ENCODE results near the gene ARL8B. TPM values are rescaled to one million over a fixed set of nuclear protein-coding genes. Genes with fewer than 3 reads are reported as not detected.

The ARL8B gene
- total and polyA plus RNA-seq, 10 of the 15 experiments (the other 5 are each of a cell fraction or from before 2014, with no cell fraction given) = 22.0 to 80.6 (median 43.7) TPM

DNA sequence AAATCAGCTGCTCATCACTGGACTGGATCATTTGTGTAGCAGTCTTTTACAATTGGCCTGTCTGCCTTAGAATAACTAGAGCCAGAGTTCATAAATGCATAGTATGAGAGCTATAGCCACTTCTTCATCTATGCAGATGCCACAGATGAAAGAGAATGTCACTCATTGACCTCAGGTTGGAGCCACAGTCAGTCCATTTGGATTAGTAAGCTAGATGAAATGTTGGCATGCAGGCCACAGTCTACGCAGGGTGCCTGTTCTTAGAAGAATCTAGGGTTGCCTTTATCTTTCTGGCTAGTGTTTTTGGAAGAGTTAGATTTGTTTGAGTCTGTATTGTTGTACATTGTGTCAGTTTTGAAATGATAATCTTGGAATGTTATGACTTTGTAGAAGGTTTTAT, 40.0 kb downstream of the ARL8B start:
- Histone ChIP-seq H3K27ac (ENCODE audit: control insufficient read depth, insufficient read depth) (no peak overlapping the region), H3K27me3 (replicated peaks in 1 of 2; ENCODE audit: control insufficient read depth in 2 of 2, insufficient read depth in 2 of 2, low read length in 1 of 2) (no peaks in the 10 kb centered on the region), H3K79me2 (ENCODE audit: control insufficient read depth, insufficient read depth, low read length) (peaks cover 86% of the 10 kb centered on the region), H3K9ac (ENCODE audit: control insufficient read depth, insufficient read depth, low read length) (no peak overlapping the region), H2AFZ (ENCODE audit: control insufficient read depth, low read depth, low read length) (no peak overlapping the region), H3K4me1 (ENCODE audit: control insufficient read depth, insufficient read depth, low read length) (peaks cover 17% of the 10 kb centered on the region), H3K4me2 (ENCODE audit: control insufficient read depth, insufficient read depth) (no peak overlapping the region), H3K4me3 (no peak overlapping the region), H3K9me3 (replicated peaks; ENCODE audit: control insufficient read depth, insufficient read depth, low read length) (no peaks in the 10 kb centered on the region; the same call in 2 of the 3 replicates), H3K36me3 (ENCODE audit: control insufficient read depth in 2 of 2, insufficient read depth in 2 of 2, low read length in 1 of 2) (no peaks in the 10 kb centered on the region), H4K20me1 (ENCODE audit: control insufficient read depth, insufficient read depth) (no peaks in the 10 kb centered on the region)
- BruUV-seq (replicated peaks) = no TSS peak
- TF ChIP-seq, protein P1, sequence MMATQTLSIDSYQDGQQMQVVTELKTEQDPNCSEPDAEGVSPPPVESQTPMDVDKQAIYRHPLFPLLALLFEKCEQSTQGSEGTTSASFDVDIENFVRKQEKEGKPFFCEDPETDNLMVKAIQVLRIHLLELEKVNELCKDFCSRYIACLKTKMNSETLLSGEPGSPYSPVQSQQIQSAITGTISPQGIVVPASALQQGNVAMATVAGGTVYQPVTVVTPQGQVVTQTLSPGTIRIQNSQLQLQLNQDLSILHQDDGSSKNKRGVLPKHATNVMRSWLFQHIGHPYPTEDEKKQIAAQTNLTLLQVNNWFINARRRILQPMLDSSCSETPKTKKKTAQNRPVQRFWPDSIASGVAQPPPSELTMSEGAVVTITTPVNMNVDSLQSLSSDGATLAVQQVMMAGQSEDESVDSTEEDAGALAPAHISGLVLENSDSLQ (IDR thresholded peaks at IDR 0.05) = 0 out of 2 replicates have a peak, but pooled peaks have one; percentile 6
- no peak for TF ChIP-seq CHD2 (IDR thresholded peaks at IDR 0.05; ENCODE audit: borderline replicate concordance, low read depth, low read length)
- no peak for FAIRE-seq
- ChIA-PET SMC1A (ENCODE audit: uncharacterized antibody, unreplicated experiment) (interaction anchor here (0.8 to 4.4 kb wide), 9 partner anchors 10 to 35 kb away, joined by 3 to 30 read pairs (median 6); partner anchors contain the start of gene EDEM1), POLR2A (interaction anchor here (0.6 to 1.4 kb wide), 3 partner anchors 9 to 34 kb away, joined by 3 to 5 read pairs (median 4); no protein-coding TSS in a partner anchor), CTCF (interaction anchor here (2.7 kb wide), 1 partner anchor 25 kb away, joined by 7 read pairs; no protein-coding TSS in a partner anchor), RAD21 (ENCODE audit: unreplicated experiment) (interaction anchor here (1.1 to 1.5 kb wide), 2 partner anchors 19 to 22 kb away, joined by 3 to 6 read pairs; no protein-coding TSS in a partner anchor)
- in situ Hi-C loops (cut with MboI) = no loop called here
- no peak for DNase-seq (ENCODE audit: low read depth, low spot score)
- WGBS (ENCODE audit: insufficient coverage, insufficient replicate concordance, low lambda C conversion rate, missing lambda C conversion rate) = 90% methylated on average over 1 of the region's 1 CpG
- intact Hi-C loops (cut with micrococcal nuclease; ENCODE audit: unreplicated experiment) = no loop called here
- peak; percentile 19 for ATAC-seq

DNA sequence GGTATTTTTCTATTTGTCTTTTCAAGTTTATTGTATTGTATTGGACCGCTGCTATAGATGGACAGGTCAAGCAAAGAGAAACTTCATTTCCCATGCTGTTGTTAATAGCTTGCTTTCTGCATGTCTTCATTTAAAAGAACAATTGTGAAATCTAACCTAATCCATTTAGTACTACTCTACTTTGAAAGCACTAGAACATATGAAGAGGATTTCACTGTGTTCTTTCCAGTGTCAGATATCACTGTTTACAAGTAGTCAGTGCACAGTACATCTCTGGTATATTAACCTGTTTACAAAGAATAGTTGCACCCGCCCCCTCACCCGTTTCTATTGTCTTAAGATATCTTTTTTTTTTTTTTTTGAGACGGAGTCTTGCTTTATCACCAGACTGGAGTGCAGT, 43.6 kb downstream of the ARL8B start:
- Histone ChIP-seq H3K27me3 (replicated peaks in 1 of 2; ENCODE audit: control insufficient read depth in 2 of 2, insufficient read depth in 2 of 2, low read length in 1 of 2) (no peaks in the 10 kb centered on the region), H3K9me3 (replicated peaks; ENCODE audit: control insufficient read depth, insufficient read depth, low read length) (no peaks in the 10 kb centered on the region), H3K36me3 (ENCODE audit: control insufficient read depth in 2 of 2, insufficient read depth in 2 of 2, low read length in 1 of 2) (no peaks in the 10 kb centered on the region), H3K27ac (ENCODE audit: control insufficient read depth, insufficient read depth) (no peak overlapping the region), H3K79me2 (ENCODE audit: control insufficient read depth, insufficient read depth, low read length) (peaks cover 87% of the 10 kb centered on the region), H3K4me1 (ENCODE audit: control insufficient read depth, insufficient read depth, low read length) (peaks cover 9% of the 10 kb centered on the region), H3K4me3 (no peak overlapping the region), H3K9ac (ENCODE audit: control insufficient read depth, insufficient read depth, low read length) (no peak overlapping the region), H3K4me2 (ENCODE audit: control insufficient read depth, insufficient read depth) (no peak overlapping the region), H2AFZ (ENCODE audit: control insufficient read depth, low read depth, low read length) (no peak overlapping the region), H4K20me1 (ENCODE audit: control insufficient read depth, insufficient read depth) (no peaks in the 10 kb centered on the region)
- TF ChIP-seq EGR1 (IDR thresholded peaks at IDR 0.05; ENCODE audit: borderline replicate concordance in 1 of 2, low read depth in 2 of 2, low read length in 2 of 2) (no peak), RUNX3 (IDR thresholded peaks at IDR 0.05; ENCODE audit: low read length) (no peak), STAT1 (conservative IDR thresholded peaks at IDR 0.05) (no peak), SIN3A (IDR thresholded peaks at IDR 0.05; ENCODE audit: low read depth, low read length) (no peak), HDGF (IDR thresholded peaks at IDR 0.05) (no peak), HDAC6 (IDR thresholded peaks at IDR 0.05; ENCODE audit: unreplicated experiment) (no peak), ZNF274 (IDR thresholded peaks at IDR 0.05; ENCODE audit: insufficient read depth, insufficient read length) (no peak), ZNF217 (IDR thresholded peaks at IDR 0.05) (no peak), ZSCAN29 (IDR thresholded peaks at IDR 0.05) (no peak), FOXK2 (IDR thresholded peaks at IDR 0.05) (no peak), NFIC (IDR thresholded peaks at IDR 0.05; ENCODE audit: low read depth, low read length) (no peak), EZH2 (IDR thresholded peaks at IDR 0.05; ENCODE audit: borderline replicate concordance, control insufficient read depth, low read depth, low read length) (no peak), ZBED1 (IDR thresholded peaks at IDR 0.05; ENCODE audit: borderline replicate concordance) (no peak), TCF7 (IDR thresholded peaks at IDR 0.05; ENCODE audit: borderline replicate concordance) (no peak)
- TF ChIP-seq, protein P2, sequence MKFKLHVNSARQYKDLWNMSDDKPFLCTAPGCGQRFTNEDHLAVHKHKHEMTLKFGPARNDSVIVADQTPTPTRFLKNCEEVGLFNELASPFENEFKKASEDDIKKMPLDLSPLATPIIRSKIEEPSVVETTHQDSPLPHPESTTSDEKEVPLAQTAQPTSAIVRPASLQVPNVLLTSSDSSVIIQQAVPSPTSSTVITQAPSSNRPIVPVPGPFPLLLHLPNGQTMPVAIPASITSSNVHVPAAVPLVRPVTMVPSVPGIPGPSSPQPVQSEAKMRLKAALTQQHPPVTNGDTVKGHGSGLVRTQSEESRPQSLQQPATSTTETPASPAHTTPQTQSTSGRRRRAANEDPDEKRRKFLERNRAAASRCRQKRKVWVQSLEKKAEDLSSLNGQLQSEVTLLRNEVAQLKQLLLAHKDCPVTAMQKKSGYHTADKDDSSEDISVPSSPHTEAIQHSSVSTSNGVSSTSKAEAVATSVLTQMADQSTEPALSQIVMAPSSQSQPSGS (IDR thresholded peaks at IDR 0.05; ENCODE audit: low read length) = no peak
- ChIA-PET RAD21 (ENCODE audit: unreplicated experiment) (interaction anchor here (0.6 to 1.0 kb wide), 2 partner anchors 32 to 454 kb away, joined by 3 read pairs; no protein-coding TSS in a partner anchor), POLR2A (interaction anchor here (0.7 to 4.5 kb wide), 5 partner anchors 16 to 329 kb away, joined by 3 to 36 read pairs (median 3); no protein-coding TSS in a partner anchor), CTCF (no interaction called here), SMC1A (ENCODE audit: uncharacterized antibody, unreplicated experiment) (interaction anchor here (1.2 to 4.6 kb wide), 5 partner anchors 14 to 29 kb away, joined by 3 to 30 read pairs (median 3); no protein-coding TSS in a partner anchor)
- FAIRE-seq = no peak
- WGBS (ENCODE audit: insufficient coverage, insufficient replicate concordance, low lambda C conversion rate, missing lambda C conversion rate) = 82% methylated on average over 3 of the region's 4 CpGs
- in situ Hi-C loops (cut with MboI) = no loop called here
- no peak for DNase-seq (ENCODE audit: low read depth, low spot score)
- ATAC-seq = no peak
- BruUV-seq (replicated peaks) = no TSS peak
- intact Hi-C loops (cut with micrococcal nuclease; ENCODE audit: unreplicated experiment) = no loop called here

Measured in GM12878 (cell line).